ENCODE measurements around the gene DACH1. TPM values are rescaled to one million over a fixed set of nuclear protein-coding genes. Genes with fewer than 3 reads are reported as not detected.

The DACH1 gene
- total RNA-seq, 4 donors from 2014 or later, result 0.08 to 2.3 (median 0.71) TPM

GRCh38 chr13:71801781-71802180 lies 65.2 kb downstream of the DACH1 start:
- H3K36me3 ChIP-seq, result no peaks in the 10 kb centered on the region
- H3K4me3 ChIP-seq, result no peak overlapping the region
- DNase-seq, result no peak
- H3K27me3 ChIP-seq, result no peaks in the 10 kb centered on the region
- H3K4me1 ChIP-seq, result no peaks in the 10 kb centered on the region
- WGBS, 2 donors, result 70 to 76% methylated on average over 2 of the region's 2 CpGs
- intact Hi-C loops (cut with DNase I), result no loop called here
- no peak overlapping the region for H3K27ac ChIP-seq
- H3K9me3 ChIP-seq, result no peaks in the 10 kb centered on the region
- TF ChIP-seq, protein P1, sequence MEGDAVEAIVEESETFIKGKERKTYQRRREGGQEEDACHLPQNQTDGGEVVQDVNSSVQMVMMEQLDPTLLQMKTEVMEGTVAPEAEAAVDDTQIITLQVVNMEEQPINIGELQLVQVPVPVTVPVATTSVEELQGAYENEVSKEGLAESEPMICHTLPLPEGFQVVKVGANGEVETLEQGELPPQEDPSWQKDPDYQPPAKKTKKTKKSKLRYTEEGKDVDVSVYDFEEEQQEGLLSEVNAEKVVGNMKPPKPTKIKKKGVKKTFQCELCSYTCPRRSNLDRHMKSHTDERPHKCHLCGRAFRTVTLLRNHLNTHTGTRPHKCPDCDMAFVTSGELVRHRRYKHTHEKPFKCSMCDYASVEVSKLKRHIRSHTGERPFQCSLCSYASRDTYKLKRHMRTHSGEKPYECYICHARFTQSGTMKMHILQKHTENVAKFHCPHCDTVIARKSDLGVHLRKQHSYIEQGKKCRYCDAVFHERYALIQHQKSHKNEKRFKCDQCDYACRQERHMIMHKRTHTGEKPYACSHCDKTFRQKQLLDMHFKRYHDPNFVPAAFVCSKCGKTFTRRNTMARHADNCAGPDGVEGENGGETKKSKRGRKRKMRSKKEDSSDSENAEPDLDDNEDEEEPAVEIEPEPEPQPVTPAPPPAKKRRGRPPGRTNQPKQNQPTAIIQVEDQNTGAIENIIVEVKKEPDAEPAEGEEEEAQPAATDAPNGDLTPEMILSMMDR (IDR thresholded peaks at IDR 0.05), result no peak
- no peak for TF ChIP-seq POLR2A (IDR thresholded peaks at IDR 0.05)

DNA sequence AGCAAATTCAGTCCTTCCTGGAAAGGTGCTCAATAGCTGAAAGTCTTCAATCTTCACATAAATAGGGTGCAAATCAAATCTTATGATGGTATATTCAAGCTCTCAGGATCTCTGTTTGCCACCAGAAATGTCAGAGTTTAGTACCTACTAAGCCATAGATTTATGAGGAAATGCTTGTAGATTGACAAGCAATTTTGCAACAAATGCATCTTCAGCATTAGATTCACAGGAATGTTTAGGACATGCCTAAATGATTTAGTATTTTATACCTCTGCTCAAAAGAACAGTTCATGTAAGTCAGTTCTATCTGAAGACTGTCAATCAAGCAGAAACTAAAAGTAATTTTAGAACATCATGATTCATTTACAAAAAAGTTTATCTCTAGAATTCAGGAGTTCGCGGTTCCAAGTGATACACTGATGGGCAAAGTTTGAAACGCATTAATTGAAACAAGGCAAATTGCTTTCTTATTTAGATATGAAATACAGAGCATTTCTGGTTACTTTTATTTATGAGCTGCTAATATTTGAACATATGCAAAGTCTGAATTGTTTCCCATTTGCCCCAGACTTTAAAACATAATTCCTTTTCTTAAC lies 65.7 kb downstream of the DACH1 start:
- Histone ChIP-seq H3K4me3 (no peak overlapping the region), H3K27ac (no peak overlapping the region), H3K36me3 (no peaks in the 10 kb centered on the region), H3K4me1 (no peaks in the 10 kb centered on the region), H3K27me3 (no peaks in the 10 kb centered on the region), H3K9me3 (no peaks in the 10 kb centered on the region)
- WGBS, 2 donors, result 88 to 93% methylated on average over 3 of the region's 3 CpGs
- DNase-seq, result no peak
- TF ChIP-seq, protein P1 (IDR thresholded peaks at IDR 0.05), result no peak
- TF ChIP-seq POLR2A (IDR thresholded peaks at IDR 0.05), result no peak
- intact Hi-C loops (cut with DNase I), result no loop called here

- no peak for DNase-seq
- TF ChIP-seq POLR2A (IDR thresholded peaks at IDR 0.05), result no peak
- TF ChIP-seq, protein P1 (IDR thresholded peaks at IDR 0.05), result no peak
- H3K36me3 ChIP-seq, result no peaks in the 10 kb centered on the region
- intact Hi-C loops (cut with DNase I), result no loop called here
- H3K4me1 ChIP-seq, result no peaks in the 10 kb centered on the region
- no peak overlapping the region for H3K4me3 ChIP-seq
- no peak overlapping the region for H3K27ac ChIP-seq
- H3K9me3 ChIP-seq, result no peaks in the 10 kb centered on the region
- no peaks in the 10 kb centered on the region for H3K27me3 ChIP-seq
- 76 to 79% methylated on average over 4 of the region's 4 CpGs for WGBS, 2 donors
Observed at GRCh38 chr13:71799324-71799723, 67.7 kb downstream of the DACH1 start.

DNA sequence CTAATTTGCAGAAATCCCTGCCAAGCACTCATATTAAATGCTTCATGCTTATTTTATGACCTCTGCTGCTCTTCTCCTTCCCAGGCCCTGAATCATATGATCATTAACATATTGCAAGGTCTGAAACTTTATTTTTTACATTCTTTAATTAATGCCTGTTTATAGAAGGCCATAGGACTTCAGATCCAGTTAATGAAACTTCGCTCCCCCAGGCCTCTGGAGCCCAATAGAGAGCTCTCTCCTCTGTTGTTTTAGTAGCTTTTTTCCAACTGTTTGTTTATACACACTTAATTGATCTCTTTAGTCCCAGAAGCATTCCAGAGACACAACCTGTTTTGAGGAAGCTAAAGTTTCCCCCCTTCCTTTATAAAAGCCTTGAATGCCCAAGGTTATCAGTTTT lies 68.3 kb downstream of the DACH1 start:
- no peak for DNase-seq
- Histone ChIP-seq H3K27me3 (no peaks in the 10 kb centered on the region), H3K36me3 (no peaks in the 10 kb centered on the region), H3K27ac (no peak overlapping the region), H3K4me1 (no peaks in the 10 kb centered on the region), H3K4me3 (no peak overlapping the region), H3K9me3 (no peaks in the 10 kb centered on the region)
- TF ChIP-seq POLR2A (IDR thresholded peaks at IDR 0.05), result no peak
- TF ChIP-seq, protein P1 (IDR thresholded peaks at IDR 0.05), result no peak
- WGBS, 2 donors, result 69 to 76% methylated on average over 1 of the region's 1 CpG
- intact Hi-C loops (cut with DNase I), result no loop called here

GRCh38 chr13:71797517-71797916 lies 69.5 kb downstream of the DACH1 start:
- Histone ChIP-seq H3K27ac (no peak overlapping the region), H3K4me1 (no peaks in the 10 kb centered on the region), H3K4me3 (no peak overlapping the region), H3K36me3 (no peaks in the 10 kb centered on the region), H3K27me3 (no peaks in the 10 kb centered on the region), H3K9me3 (no peaks in the 10 kb centered on the region)
- intact Hi-C loops (cut with DNase I), result no loop called here
- WGBS, 2 donors, result 37 to 47% methylated on average over 5 of the region's 5 CpGs
- no peak for DNase-seq
- TF ChIP-seq POLR2A (IDR thresholded peaks at IDR 0.05), result no peak
- TF ChIP-seq, protein P1 (IDR thresholded peaks at IDR 0.05), result no peak

All from esophagus squamous epithelium (tissue), 5 donors.